ENCODE data around the gene CDC45. TPM values are rescaled to one million over a fixed set of nuclear protein-coding genes. Genes with fewer than 3 reads are reported as not detected.

CDC45 gene
- total and polyA plus RNA-seq, 2 of the 13 experiments (the other 11 are each of a cell fraction or from before 2014, with no cell fraction given): 14.4 to 36.3 TPM

DNA sequence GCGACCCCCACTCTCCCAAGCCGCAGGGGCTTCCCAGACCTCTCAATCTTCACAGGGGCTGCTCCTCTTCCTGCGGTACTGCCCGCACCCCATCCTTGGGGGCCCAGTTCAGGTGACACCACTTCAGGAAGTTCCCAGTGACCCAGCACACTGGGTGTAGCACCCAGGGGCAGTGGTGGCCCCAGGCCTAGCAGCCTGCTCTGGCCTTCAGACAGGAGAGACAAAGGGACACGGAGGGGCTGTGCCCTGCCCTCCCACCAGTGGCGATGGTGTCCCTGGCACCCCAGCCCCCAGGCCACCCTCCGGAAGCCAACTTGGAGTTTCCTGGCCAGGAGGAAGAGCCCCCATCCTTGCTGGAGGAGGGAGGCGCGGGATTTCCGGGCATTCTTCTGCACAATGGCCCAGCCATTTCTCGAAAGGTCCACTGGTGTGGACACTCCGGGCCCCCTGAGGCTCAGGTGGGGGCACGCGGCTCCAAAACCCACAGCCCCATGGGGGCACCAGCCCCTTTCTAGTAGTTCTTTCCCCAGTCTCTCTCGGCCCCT is 45.5 kb downstream of the CDC45 start:
- in situ Hi-C loops (cut with HindIII; ENCODE audit: extremely low pct_ligation_motif_present, low pct_unique_long_range_greater_than_20kb) (no loop called here), intact Hi-C loops (cut with micrococcal nuclease; ENCODE audit: unreplicated experiment) (no loop called here)
- DNase-seq (ENCODE audit: low spot score) (no peak), ATAC-seq (peak; percentile 6; the same call in 1 of the 3 replicates), FAIRE-seq (no peak)
- Histone ChIP-seq H3K4me2 (ENCODE audit: low read depth, low read length) (no peak overlapping the region), H3K9me3 (ENCODE audit: low read length) (no peaks in the 10 kb centered on the region), H2AFZ (ENCODE audit: low read length) (no peak overlapping the region), H3K79me2 (ENCODE audit: insufficient read depth, low read length) (no peaks in the 10 kb centered on the region), H3K36me3 (replicated peaks in 1 of 2; ENCODE audit: control insufficient read depth in 1 of 2, insufficient read depth in 2 of 2, low read length in 2 of 2) (no peaks in the 10 kb centered on the region; a peak in 1 of 5 replicates), H3K9ac (ENCODE audit: insufficient read depth, low read depth, low read length) (no peak overlapping the region), H4K20me1 (ENCODE audit: insufficient read depth, low read length) (no peaks in the 10 kb centered on the region), H3K27ac (ENCODE audit: extremely low read length, insufficient read depth, low read length) (no peak overlapping the region), H3K4me3 (replicated peaks in 1 of 3; ENCODE audit: insufficient read depth in 1 of 3, low read depth in 2 of 3, low read length in 3 of 3) (no peak overlapping the region), H3K4me1 (ENCODE audit: insufficient read depth, low read length) (no peaks in the 10 kb centered on the region), H3K27me3 (ENCODE audit: control insufficient read depth in 1 of 2, insufficient read depth in 2 of 2, low read length in 2 of 2) (peaks cover 0 to 13% of the 10 kb centered on the region in 2 experiments; a peak in 1 of 5 replicates)
- CTCF ChIA-PET (ENCODE audit: low intra/inter-chr PET ratio, low total read pairs): no interaction called here
- no peak for TF ChIP-seq IRX3 (CRISPR knock-in tag; IDR thresholded peaks at IDR 0.05; ENCODE audit: borderline replicate concordance, low read depth)
- peak; percentile 54 for TF ChIP-seq AGO2 (optimal IDR thresholded peaks at IDR 0.05; ENCODE audit: low read depth, low read length)
- POLR2A ChIA-PET: no interaction called here
- 62% methylated on average over 5 of the region's 15 CpGs for WGBS (ENCODE audit: low lambda C conversion rate)
- BruUV-seq (replicated peaks): no TSS peak

DNA sequence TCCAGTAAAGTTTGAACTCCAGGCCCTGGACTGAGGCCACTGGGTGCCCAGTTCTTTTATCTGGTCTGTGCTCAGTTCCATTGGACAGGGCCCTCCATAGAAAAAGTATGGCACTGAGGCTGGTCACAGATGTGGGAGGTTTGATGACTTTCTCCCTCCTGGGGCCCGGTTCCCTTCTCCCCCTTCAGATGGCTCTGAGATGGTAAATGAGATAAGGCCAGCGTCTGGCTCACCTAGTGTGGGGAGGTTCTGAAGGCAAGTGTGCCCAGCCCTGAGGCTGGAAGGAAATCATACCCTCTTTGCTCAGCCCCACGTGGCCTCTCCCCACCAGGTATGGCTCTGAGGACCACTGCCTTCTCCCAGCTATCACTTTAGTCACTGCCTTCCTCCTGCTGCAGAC is 45.9 kb downstream of the CDC45 start:
- H3K79me2 ChIP-seq (ENCODE audit: insufficient read depth, low read length): no peaks in the 10 kb centered on the region
- no peak overlapping the region for H2AFZ ChIP-seq (ENCODE audit: low read length)
- no peak overlapping the region for H3K9ac ChIP-seq (ENCODE audit: insufficient read depth, low read depth, low read length)
- no peak overlapping the region for H3K4me3 ChIP-seq (replicated peaks in 1 of 3; ENCODE audit: insufficient read depth in 1 of 3, low read depth in 2 of 3, low read length in 3 of 3)
- ChIA-PET POLR2A (no interaction called here), CTCF (ENCODE audit: low intra/inter-chr PET ratio, low total read pairs) (no interaction called here)
- no peaks in the 10 kb centered on the region for H3K4me1 ChIP-seq (ENCODE audit: insufficient read depth, low read length)
- H4K20me1 ChIP-seq (ENCODE audit: insufficient read depth, low read length): no peaks in the 10 kb centered on the region
- H3K9me3 ChIP-seq (ENCODE audit: low read length): no peaks in the 10 kb centered on the region
- intact Hi-C loops (cut with micrococcal nuclease; ENCODE audit: unreplicated experiment): no loop called here
- no peaks in the 10 kb centered on the region for H3K36me3 ChIP-seq (replicated peaks in 1 of 2; ENCODE audit: control insufficient read depth in 1 of 2, insufficient read depth in 2 of 2, low read length in 2 of 2)
- no peak overlapping the region for H3K4me2 ChIP-seq (ENCODE audit: low read depth, low read length)
- DNase-seq (ENCODE audit: low spot score) (no peak), ATAC-seq (no peak), FAIRE-seq (no peak)
- in situ Hi-C loops (cut with HindIII; ENCODE audit: extremely low pct_ligation_motif_present, low pct_unique_long_range_greater_than_20kb): no loop called here
- WGBS (ENCODE audit: low lambda C conversion rate): no CpG with 5 or more reads among the region's 3 CpGs
- H3K27me3 ChIP-seq (ENCODE audit: control insufficient read depth in 1 of 2, insufficient read depth in 2 of 2, low read length in 2 of 2): peaks cover 0 to 17% of the 10 kb centered on the region in 2 experiments; a peak in 1 of 5 replicates
- no peak overlapping the region for H3K27ac ChIP-seq (ENCODE audit: extremely low read length, insufficient read depth, low read length)
- BruUV-seq (replicated peaks): no TSS peak
- TF ChIP-seq EZH2 (conservative IDR thresholded peaks at IDR 0.05; ENCODE audit: low read depth, low read length) (no peak), ZNF558 (CRISPR knock-in tag; IDR thresholded peaks at IDR 0.05; ENCODE audit: borderline replicate concordance) (no peak), ZNF292 (CRISPR knock-in tag; IDR thresholded peaks at IDR 0.05; ENCODE audit: borderline replicate concordance, low read depth) (no peak), RXRA (CRISPR knock-in tag; IDR thresholded peaks at IDR 0.05) (no peak), ZNF17 (CRISPR knock-in tag; IDR thresholded peaks at IDR 0.05) (no peak), ZNF510 (CRISPR knock-in tag; IDR thresholded peaks at IDR 0.05; ENCODE audit: low read depth) (no peak), SYNCRIP (IDR thresholded peaks at IDR 0.05; ENCODE audit: insufficient read depth, low read depth, low read length) (no peak), HNF4G (IDR thresholded peaks at IDR 0.05; ENCODE audit: borderline replicate concordance, low read depth, low read length) (no peak), HNF4G (CRISPR knock-in tag; IDR thresholded peaks at IDR 0.05; ENCODE audit: borderline replicate concordance, low read depth) (no peak)
- TF ChIP-seq, protein P1, sequence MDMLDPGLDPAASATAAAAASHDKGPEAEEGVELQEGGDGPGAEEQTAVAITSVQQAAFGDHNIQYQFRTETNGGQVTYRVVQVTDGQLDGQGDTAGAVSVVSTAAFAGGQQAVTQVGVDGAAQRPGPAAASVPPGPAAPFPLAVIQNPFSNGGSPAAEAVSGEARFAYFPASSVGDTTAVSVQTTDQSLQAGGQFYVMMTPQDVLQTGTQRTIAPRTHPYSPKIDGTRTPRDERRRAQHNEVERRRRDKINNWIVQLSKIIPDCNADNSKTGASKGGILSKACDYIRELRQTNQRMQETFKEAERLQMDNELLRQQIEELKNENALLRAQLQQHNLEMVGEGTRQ (IDR thresholded peaks at IDR 0.05; ENCODE audit: low read depth, low read length): no peak
- TF ChIP-seq, protein P1 (CRISPR knock-in tag; IDR thresholded peaks at IDR 0.05; ENCODE audit: borderline replicate concordance): no peak
- TF ChIP-seq, protein P2, sequence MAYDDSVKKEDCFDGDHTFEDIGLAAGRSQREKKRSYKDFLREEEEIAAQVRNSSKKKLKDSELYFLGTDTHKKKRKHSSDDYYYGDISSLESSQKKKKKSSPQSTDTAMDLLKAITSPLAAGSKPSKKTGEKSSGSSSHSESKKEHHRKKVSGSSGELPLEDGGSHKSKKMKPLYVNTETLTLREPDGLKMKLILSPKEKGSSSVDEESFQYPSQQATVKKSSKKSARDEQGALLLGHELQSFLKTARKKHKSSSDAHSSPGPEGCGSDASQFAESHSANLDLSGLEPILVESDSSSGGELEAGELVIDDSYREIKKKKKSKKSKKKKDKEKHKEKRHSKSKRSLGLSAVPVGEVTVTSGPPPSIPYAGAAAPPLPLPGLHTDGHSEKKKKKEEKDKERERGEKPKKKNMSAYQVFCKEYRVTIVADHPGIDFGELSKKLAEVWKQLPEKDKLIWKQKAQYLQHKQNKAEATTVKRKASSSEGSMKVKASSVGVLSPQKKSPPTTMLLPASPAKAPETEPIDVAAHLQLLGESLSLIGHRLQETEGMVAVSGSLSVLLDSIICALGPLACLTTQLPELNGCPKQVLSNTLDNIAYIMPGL (CRISPR knock-in tag; IDR thresholded peaks at IDR 0.05; ENCODE audit: borderline replicate concordance in 1 of 2, low read depth in 1 of 2): no peak

Data from HepG2 (cell line).